K562 (cell line): Measurements from ENCODE around the gene JAM2. TPM values are rescaled to one million over a fixed set of nuclear protein-coding genes. Genes with fewer than 3 reads are reported as not detected.

Source experiments
- ATAC-seq: fragments of 200-7000 bp; cut with Tn5 transposase; 3 replicates; pipeline ENCODE4 v1.9.1; 2020; ENCODE audit warnings: moderate library complexity
- BruUV-seq: library from RNA; stranded (reverse); fragments of 400-500 nt; replicated peaks from 2 replicates; lab custom pipeline; 2021; lab: Mats Ljungman, UMichigan
- CTCF ChIA-PET: fragments of 300-600 bp; formaldehyde crosslinking; extraction: SDS; loops from one replicate; lab custom pipeline; 2021; ENCODE audit warnings: low intra/inter-chr PET ratio; lab: Yijun Ruan, JAX
- POLR2A ChIA-PET: fragments of 300-600, 350-650 bp; sonication (Branson Sonifier 250); formaldehyde crosslinking; extraction: SDS; loops from one replicate; lab custom pipeline; 2021; ENCODE audit warnings: antibody characterized with exemption, inconsistent platforms; lab: Yijun Ruan, JAX
- DNase-seq, 4 experiments: peaks; one replicate each; pipeline versions ENCODE4 v3.0.0 to v3.0.0-alpha.2; 2011 to 2018; ENCODE audit warnings: low spot score in 3 of 4, mixed read lengths in 3 of 4; ENCODE audit errors: extremely low read depth in 1 of 4
- FAIRE-seq: peaks from 2 replicates; lab custom pipeline; 2011; peaks lifted over from hg19 to GRCh38; lab: Jason Lieb, UNC
- H2AFZ ChIP-seq: 2 replicates; pipeline ENCODE4 v1.6.0; 2011; ENCODE audit warnings: low read depth, low read length, control low read depth, inconsistent platforms
- H3K27ac ChIP-seq: fragments of 200-600 bp; 3 replicates; pipeline ENCODE4 v1.8.0; 2011; ENCODE audit warnings: low read depth, mild to moderate bottlenecking, control low read depth, inconsistent platforms, low read length, moderate library complexity, mixed read lengths; ENCODE audit errors: extremely low read depth
- H3K27me3 ChIP-seq, 2 experiments: fragments of 300-600 bp in 1 of 2; 2 replicates in 1 of 2; 3 replicates in 1 of 2; pipeline versions ENCODE4 v1.6.0 to v1.8.0; 2011; ENCODE audit warnings: inconsistent platforms in 2 of 2, low read length in 2 of 2, mild to moderate bottlenecking in 1 of 2, mixed read lengths in 1 of 2, moderate library complexity in 1 of 2; ENCODE audit not compliant: control insufficient read depth in 2 of 2, insufficient read depth in 2 of 2
- H3K36me3 ChIP-seq: fragments of 300-600 bp; 3 replicates; pipeline ENCODE4 v1.8.0; 2011; ENCODE audit warnings: mild to moderate bottlenecking, low read length, inconsistent platforms; ENCODE audit not compliant: control insufficient read depth, insufficient read depth
- H3K4me1 ChIP-seq, 2 experiments: fragments of 200-600 bp in 1 of 2; replicated peaks in 1 of 2; 2 replicates in 1 of 2; 3 replicates in 1 of 2; pipeline versions ENCODE4 v1.5.1 to v1.8.0; 2011; ENCODE audit warnings: inconsistent platforms in 2 of 2, low read length in 2 of 2, mild to moderate bottlenecking in 1 of 2, mixed read lengths in 1 of 2, moderate library complexity in 1 of 2; ENCODE audit not compliant: control insufficient read depth in 2 of 2, insufficient read depth in 2 of 2
- H3K4me2 ChIP-seq: 2 replicates; pipeline ENCODE4 v1.6.1; 2011; ENCODE audit warnings: low read length, control low read depth, inconsistent platforms, mixed read lengths; ENCODE audit not compliant: insufficient read depth
- H3K4me3 ChIP-seq: fragments of 200-600 bp; sonication (generic), shearing (Covaris generic); 2 replicates; pipeline ENCODE4 v1.5.1; 2016; ENCODE audit warnings: control low read depth, inconsistent platforms
- H3K79me2 ChIP-seq: fragments of 200-600 bp; 3 replicates; pipeline ENCODE4 v1.8.0; 2011; ENCODE audit warnings: low read length, inconsistent platforms; ENCODE audit not compliant: control insufficient read depth, insufficient read depth
- H3K9ac ChIP-seq, 2 experiments: 2 replicates each; pipeline versions ENCODE4 v1.6.0 to v1.6.1; 2011; ENCODE audit warnings: low read depth in 2 of 2, low read length in 2 of 2, control low read depth in 1 of 2, inconsistent platforms in 1 of 2, mild to moderate bottlenecking in 1 of 2, mixed read lengths in 1 of 2; ENCODE audit not compliant: insufficient read depth in 1 of 2
- H3K9me1 ChIP-seq: one replicate; pipeline ENCODE4 v1.6.0; 2011; ENCODE audit warnings: inconsistent platforms, mild to moderate bottlenecking, low read length, moderate library complexity; ENCODE audit not compliant: control insufficient read depth, insufficient read depth
- H3K9me3 ChIP-seq: replicated peaks from 2 replicates; pipeline ENCODE4 v1.5.1; 2011; ENCODE audit warnings: low read depth, low read length, inconsistent platforms; ENCODE audit not compliant: control insufficient read depth, insufficient read depth
- H4K20me1 ChIP-seq: replicated peaks from 2 replicates; pipeline ENCODE4 v1.6.1; 2011; ENCODE audit warnings: low read length, inconsistent platforms, mixed read lengths; ENCODE audit not compliant: control insufficient read depth, insufficient read depth
- EHMT2 ChIP-seq: fragments of 450-650 bp; IDR thresholded peaks from 2 replicates; pipeline ENCODE4 v1.6.1; 2018; ENCODE audit warnings: antibody characterized with exemption
- FOSL1 ChIP-seq: fragments of 200-800 bp; sonication (Bioruptor generic); conservative IDR thresholded peaks from 2 replicates; pipeline ENCODE4 v1.6.1; 2016; ENCODE audit warnings: missing genetic modification characterization, missing compliant biosample characterization
- KDM1A ChIP-seq, 2 experiments: fragments of 450-650 bp; IDR thresholded peaks; 2 replicates each; pipeline ENCODE4 v1.6.1; 2016; ENCODE audit warnings: mild to moderate bottlenecking in 2 of 2
- KDM5B ChIP-seq: fragments of 200-600 bp; sonication (generic); IDR thresholded peaks from 2 replicates; pipeline ENCODE4 v1.6.1; 2012; ENCODE audit warnings: low read depth, mild to moderate bottlenecking, moderate library complexity, low read length, control low read depth, inconsistent platforms; ENCODE audit not compliant: insufficient replicate concordance
- PTBP1 ChIP-seq: fragments of 200-400 bp; formaldehyde crosslinking; IDR thresholded peaks from 2 replicates; pipeline ENCODE4 v1.6.1; 2017; ENCODE audit warnings: low read depth, low read length
- RBM34 ChIP-seq: fragments of 200-400 bp; formaldehyde crosslinking; IDR thresholded peaks from 2 replicates; pipeline ENCODE4 v1.6.1; 2018; ENCODE audit warnings: low read length, borderline replicate concordance; ENCODE audit not compliant: insufficient read depth
- STAT5B ChIP-seq: fragments of 250-450 bp; sonication (Bioruptor Pico); IDR thresholded peaks from 2 replicates; pipeline ENCODE4 v1.8.0; 2021; ENCODE audit warnings: mild to moderate bottlenecking, inconsistent platforms
- ZNF197 ChIP-seq: fragments of 200-800 bp; sonication (Bioruptor generic); IDR thresholded peaks from 2 replicates; pipeline ENCODE4 v1.6.1; 2016; ENCODE audit warnings: low read depth, missing genetic modification characterization, missing compliant biosample characterization
- ZNF316 ChIP-seq: fragments of 450-650 bp; IDR thresholded peaks from 2 replicates; pipeline ENCODE4 v1.6.1; 2016
- WGBS: fragments of 100-300 bp; shearing (Covaris generic); methylation state at CpG from one replicate; pipeline ENCODE4 v1.1.6; 2016; ENCODE audit warnings: low coverage, mixed read lengths; ENCODE audit not compliant: insufficient coverage; ENCODE audit errors: missing lambda C conversion rate; 5-methylcytosine and 5-hydroxymethylcytosine counted together
- in situ Hi-C: fragments of 300-500 bp; cut with MboI; formaldehyde crosslinking; loops from 4 replicates; pipeline ENCODE4 v1.15.0; 2018; ENCODE audit warnings: inconsistent platforms, mixed read lengths
- intact Hi-C: fragments of 100-400 bp; cut with micrococcal nuclease; formaldehyde crosslinking; loops from 2 replicates; pipeline ENCODE4 v1.14.2; 2022
- polyA plus RNA-seq, 8 experiments: library from polyadenylated mRNA; depleted of rRNA in 4 of 8; stranded (reverse) in 5 of 8; unstranded in 3 of 8; fragments of >200 nt; fragmentation: Nextera tagmentation in 2 of 8; fragmentation: Illumina TruSeq in 1 of 8; extraction: Ambion mirVana in 2 of 8; extraction: Trizol in 1 of 8; gene quantifications; 2 replicates each; pipeline versions ENCODE4 v1.2.1 to v1.2.3, GENCODE V29; 2011 to 2014; ENCODE audit warnings: inconsistent platforms in 1 of 8, missing spikeins in 1 of 8
- total RNA-seq, 7 experiments: library from RNA; depleted of rRNA in 6 of 7; stranded (reverse); fragments of >200 nt in 6 of 7; fragmentation: Illumina TruSeq in 2 of 7; extraction: Trizol in 2 of 7; gene quantifications; 2 replicates each; pipeline versions ENCODE4 v1.2.1 to v1.2.3, GENCODE V29; 2011 to 2021; ENCODE audit warnings: low replicate concordance in 1 of 7
- TF ChIP-seq, protein P1 (sequence below), 2 experiments: fragments of 450-650 bp in 1 of 2; sonication (generic) in 1 of 2; formaldehyde crosslinking in 1 of 2; IDR thresholded peaks; 2 replicates each; pipeline versions ENCODE4 v1.7.1 to v1.9.0; 2016 to 2022; ENCODE audit warnings: inconsistent platforms in 1 of 2, mild to moderate bottlenecking in 1 of 2, missing genetic modification reagents in 1 of 2
- TF ChIP-seq, protein P2 (sequence below): sonication (generic); IDR thresholded peaks from 2 replicates; pipeline ENCODE4 v1.6.1; 2016

Gene JAM2
- total and polyA plus RNA-seq, 9 of the 15 experiments (the other 6 are each of a cell fraction or from before 2014, with no cell fraction given) = 0.03 to 0.08 (median 0.07) TPM; not detected in 6

DNA sequence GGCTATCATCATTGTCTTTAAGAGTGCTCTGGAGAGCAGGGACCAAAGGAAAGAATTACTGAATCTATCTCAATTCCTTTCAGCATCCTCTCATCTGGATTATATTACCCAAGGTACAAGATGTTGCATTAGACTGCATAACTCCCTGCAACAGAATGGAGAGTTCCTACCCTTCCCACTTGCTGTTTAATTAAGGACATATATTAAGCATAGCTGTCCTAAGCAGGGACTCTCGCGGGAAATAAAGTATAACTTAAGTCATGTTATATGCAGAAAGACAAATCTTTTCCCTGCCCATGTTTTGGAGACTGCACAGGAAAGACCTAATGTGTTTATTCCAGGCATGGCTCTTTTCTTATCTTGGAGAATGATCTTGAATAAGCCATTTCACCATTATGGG is 6.8 kb upstream of the JAM2 start (continued):
- no peak for TF ChIP-seq ZNF197 (CRISPR knock-in tag)

DNA sequence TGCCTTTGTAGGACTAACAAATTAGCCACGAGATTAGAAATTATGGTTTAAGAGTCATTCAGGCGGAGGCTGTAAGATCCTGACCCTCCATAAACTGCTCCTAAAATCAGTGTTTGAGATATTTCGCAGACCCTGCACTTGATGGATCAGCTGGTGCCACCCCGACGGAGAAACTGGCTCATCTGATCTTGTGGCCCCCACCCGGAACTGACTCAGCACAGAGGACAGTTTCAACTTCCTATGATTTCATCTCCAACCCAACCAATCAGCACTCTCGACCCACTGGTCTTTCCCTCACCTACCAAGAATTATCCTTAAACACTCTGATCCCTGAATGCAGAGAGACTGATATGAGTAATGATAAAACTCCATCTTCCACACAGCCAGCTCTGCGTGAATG is 3.7 kb upstream of the JAM2 start:
- intact Hi-C loops = no loop called here
- ChIA-PET CTCF (no interaction called here), POLR2A (interaction anchor here (0.6 kb wide), 1 partner anchor 10 kb away, joined by 3 read pairs; no protein-coding TSS in a partner anchor)
- DNase-seq (peak in 2 of 4 experiments; percentile 20 to 25), FAIRE-seq (no peak), ATAC-seq (peak; percentile 47)
- no peak overlapping the region for H3K27ac ChIP-seq
- peaks cover 0 to 11% of the 10 kb centered on the region in 2 experiments; a peak in 3 of 5 replicates for H3K4me1 ChIP-seq
- no peaks in the 10 kb centered on the region for H3K79me2 ChIP-seq
- whole genome bisulfite sequencing = 2% methylated on average over 8 of the region's 8 CpGs
- no peak overlapping the region for H3K4me3 ChIP-seq
- no peaks in the 10 kb centered on the region for H3K36me3 ChIP-seq
- no TSS peak for BruUV-seq
- peaks cover 12 to 17% of the 10 kb centered on the region in 2 experiments; a peak in 4 of 5 replicates for H3K27me3 ChIP-seq
- H2AFZ ChIP-seq = peak overlapping the region; percentile 63
- 0 out of 2 replicates have a peak overlapping the region, but pooled peaks have one; percentile 23 for H3K4me2 ChIP-seq
- no peak overlapping the region for H3K9ac ChIP-seq
- H3K9me3 ChIP-seq = no peaks in the 10 kb centered on the region; the same call in 1 of the 2 replicates
- no peaks in the 10 kb centered on the region for H3K9me1 ChIP-seq
- H4K20me1 ChIP-seq = no peaks in the 10 kb centered on the region
- in situ Hi-C loops = no loop called here
- TF ChIP-seq EHMT2 = 0 out of 2 replicates have a peak, but pooled peaks have one; percentile 25
- no peak for TF ChIP-seq PTBP1
- TF ChIP-seq, protein P1, sequence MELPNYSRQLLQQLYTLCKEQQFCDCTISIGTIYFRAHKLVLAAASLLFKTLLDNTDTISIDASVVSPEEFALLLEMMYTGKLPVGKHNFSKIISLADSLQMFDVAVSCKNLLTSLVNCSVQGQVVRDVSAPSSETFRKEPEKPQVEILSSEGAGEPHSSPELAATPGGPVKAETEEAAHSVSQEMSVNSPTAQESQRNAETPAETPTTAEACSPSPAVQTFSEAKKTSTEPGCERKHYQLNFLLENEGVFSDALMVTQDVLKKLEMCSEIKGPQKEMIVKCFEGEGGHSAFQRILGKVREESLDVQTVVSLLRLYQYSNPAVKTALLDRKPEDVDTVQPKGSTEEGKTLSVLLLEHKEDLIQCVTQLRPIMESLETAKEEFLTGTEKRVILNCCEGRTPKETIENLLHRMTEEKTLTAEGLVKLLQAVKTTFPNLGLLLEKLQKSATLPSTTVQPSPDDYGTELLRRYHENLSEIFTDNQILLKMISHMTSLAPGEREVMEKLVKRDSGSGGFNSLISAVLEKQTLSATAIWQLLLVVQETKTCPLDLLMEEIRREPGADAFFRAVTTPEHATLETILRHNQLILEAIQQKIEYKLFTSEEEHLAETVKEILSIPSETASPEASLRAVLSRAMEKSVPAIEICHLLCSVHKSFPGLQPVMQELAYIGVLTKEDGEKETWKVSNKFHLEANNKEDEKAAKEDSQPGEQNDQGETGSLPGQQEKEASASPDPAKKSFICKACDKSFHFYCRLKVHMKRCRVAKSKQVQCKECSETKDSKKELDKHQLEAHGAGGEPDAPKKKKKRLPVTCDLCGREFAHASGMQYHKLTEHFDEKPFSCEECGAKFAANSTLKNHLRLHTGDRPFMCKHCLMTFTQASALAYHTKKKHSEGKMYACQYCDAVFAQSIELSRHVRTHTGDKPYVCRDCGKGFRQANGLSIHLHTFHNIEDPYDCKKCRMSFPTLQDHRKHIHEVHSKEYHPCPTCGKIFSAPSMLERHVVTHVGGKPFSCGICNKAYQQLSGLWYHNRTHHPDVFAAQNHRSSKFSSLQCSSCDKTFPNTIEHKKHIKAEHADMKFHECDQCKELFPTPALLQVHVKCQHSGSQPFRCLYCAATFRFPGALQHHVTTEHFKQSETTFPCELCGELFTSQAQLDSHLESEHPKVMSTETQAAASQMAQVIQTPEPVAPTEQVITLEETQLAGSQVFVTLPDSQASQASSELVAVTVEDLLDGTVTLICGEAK (IDR thresholded peaks at IDR 0.05) = peak; percentile 56; the same call in 1 of the 2 replicates
- TF ChIP-seq, protein P1 (CRISPR knock-in tag; IDR thresholded peaks at IDR 0.05) = no peak
- no peak for TF ChIP-seq KDM5B
- TF ChIP-seq KDM1A (IDR thresholded peaks at IDR 0.05) = no peak
- peak; percentile 55 for TF ChIP-seq FOSL1 (tag)
- TF ChIP-seq, protein P2, sequence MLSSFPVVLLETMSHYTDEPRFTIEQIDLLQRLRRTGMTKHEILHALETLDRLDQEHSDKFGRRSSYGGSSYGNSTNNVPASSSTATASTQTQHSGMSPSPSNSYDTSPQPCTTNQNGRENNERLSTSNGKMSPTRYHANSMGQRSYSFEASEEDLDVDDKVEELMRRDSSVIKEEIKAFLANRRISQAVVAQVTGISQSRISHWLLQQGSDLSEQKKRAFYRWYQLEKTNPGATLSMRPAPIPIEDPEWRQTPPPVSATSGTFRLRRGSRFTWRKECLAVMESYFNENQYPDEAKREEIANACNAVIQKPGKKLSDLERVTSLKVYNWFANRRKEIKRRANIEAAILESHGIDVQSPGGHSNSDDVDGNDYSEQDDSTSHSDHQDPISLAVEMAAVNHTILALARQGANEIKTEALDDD = no peak
- TF ChIP-seq ZNF316 = peak; percentile 35
- TF ChIP-seq RBM34 = no peak
- TF ChIP-seq STAT5B (CRISPR knock-in tag) = no peak
